ENCODE data around the gene PAFAH1B1.
"Not testable (repeated sequence)": the region's sequence is repeated elsewhere in the genome, so short reads cannot be mapped to it uniquely, and the experiment has no call there.

The PAFAH1B1 gene

DNA sequence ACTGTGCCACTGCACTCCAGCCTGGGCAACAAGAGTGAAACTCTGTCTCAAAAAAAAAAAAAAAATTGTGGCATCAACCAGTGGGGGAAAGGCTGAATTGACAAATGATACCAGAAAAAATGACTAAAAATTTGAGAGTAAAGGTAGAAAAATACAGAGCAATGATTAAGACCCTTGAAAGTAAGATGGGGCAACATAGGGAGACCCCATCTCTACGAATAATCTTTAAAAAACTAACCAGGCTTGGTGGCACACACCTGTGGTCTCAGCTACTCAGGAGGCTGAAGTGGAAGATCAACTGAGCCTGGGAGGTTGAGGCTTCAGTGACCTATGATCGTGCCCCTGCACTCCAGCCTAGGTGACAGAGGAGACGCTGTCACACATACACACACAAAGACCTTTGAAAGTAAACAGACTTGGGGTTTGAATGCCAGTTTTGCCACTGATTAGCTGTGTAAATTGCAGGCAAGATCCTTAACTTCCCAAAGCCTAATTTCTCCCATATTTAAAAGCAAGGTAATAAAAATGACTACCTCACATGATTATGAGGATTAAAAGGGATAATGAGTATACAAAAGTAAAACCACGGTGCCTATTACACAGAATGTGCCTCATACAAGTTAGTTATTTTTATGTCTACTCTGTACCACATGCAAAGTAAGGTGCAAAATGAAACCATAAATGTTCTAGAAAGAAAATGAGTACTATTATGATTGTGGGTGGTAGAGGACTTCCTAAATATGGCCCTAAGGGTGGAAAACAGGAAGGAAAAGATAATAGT lies 21.7 kb upstream of the PAFAH1B1 start:
- Mint-ChIP-seq H3K4me1 (ENCODE audit: low read depth) (peaks cover 2% of the 10 kb centered on the region), H3K27me3 (ENCODE audit: low read depth) (no peaks in the 10 kb centered on the region), H3K27ac (no peak overlapping the region), H3K9me3 (no peaks in the 10 kb centered on the region), H3K36me3 (ENCODE audit: low read depth) (no peaks in the 10 kb centered on the region), H3K4me3 (no peak overlapping the region)
- no peak for DNase-seq (ENCODE audit: low spot score)

DNA sequence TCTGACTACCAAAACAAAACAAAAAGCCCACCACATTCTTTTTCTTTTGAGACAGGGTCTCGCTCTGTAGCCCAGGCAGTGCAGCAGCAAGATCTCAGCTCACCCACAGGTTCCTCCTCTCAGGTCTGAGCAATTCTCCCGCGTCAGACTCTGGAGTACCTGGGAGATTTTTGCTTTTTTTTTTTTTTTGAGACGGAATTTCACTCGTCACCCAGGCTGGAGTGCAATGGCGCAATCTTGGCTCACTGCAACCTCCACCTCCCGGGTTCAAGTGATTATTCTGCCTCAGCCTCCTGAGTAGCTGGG lies 21.2 kb upstream of the PAFAH1B1 start:
- not testable (repeated sequence) for H3K4me1 Mint-ChIP-seq (ENCODE audit: low read depth); H3K9me3 Mint-ChIP-seq; DNase-seq (ENCODE audit: low spot score); H3K27me3 Mint-ChIP-seq (ENCODE audit: low read depth); H3K27ac Mint-ChIP-seq; H3K36me3 Mint-ChIP-seq (ENCODE audit: low read depth); H3K4me3 Mint-ChIP-seq

DNA sequence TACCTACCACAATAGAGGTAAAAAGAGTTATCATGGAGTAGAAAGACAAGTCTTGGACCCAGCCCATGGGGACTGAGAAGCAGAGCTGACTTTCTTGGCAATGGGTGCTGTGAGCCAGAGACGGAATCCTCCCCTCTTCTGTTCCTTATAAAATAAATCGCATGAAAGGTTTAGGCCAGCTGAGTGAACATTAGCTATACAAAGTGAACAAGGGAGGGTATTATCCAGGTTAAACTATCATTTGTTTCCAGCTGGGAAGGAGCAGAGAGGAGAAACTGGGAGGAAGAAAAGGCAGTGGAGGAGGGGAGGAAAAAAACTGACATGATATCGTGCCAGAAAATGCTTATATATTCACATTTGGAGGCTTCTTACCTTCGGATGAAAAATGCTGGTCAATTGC lies 13.3 kb upstream of the PAFAH1B1 start:
- H3K27me3 Mint-ChIP-seq (ENCODE audit: low read depth), result peaks cover 5% of the 10 kb centered on the region
- no peaks in the 10 kb centered on the region for H3K36me3 Mint-ChIP-seq (ENCODE audit: low read depth)
- no peaks in the 10 kb centered on the region for H3K9me3 Mint-ChIP-seq
- no peak for DNase-seq (ENCODE audit: low spot score)
- H3K4me1 Mint-ChIP-seq (ENCODE audit: low read depth), result no peaks in the 10 kb centered on the region
- H3K4me3 Mint-ChIP-seq, result no peak overlapping the region
- H3K27ac Mint-ChIP-seq, result no peak overlapping the region

DNA sequence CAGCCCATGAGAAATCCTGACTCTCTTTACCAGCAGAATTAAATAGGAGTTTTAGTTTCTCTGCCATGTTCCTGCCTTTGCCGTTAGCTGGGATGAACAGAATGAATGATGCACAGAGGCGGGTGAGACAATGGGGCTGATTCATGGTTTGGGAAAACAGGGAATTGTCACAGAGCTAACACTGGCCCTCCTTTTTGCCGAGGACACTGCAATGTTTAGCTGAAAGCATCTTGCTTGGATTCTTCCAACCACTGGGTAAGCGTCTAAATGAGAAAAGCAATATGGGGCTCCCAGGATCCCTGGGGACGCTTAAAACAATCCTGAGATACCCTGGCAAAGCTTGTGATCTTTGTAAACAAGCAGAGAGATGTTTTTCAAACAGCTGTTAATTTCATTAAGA lies 12.8 kb upstream of the PAFAH1B1 start:
- peaks cover 5% of the 10 kb centered on the region for H3K27me3 Mint-ChIP-seq (ENCODE audit: low read depth)
- H3K4me1 Mint-ChIP-seq (ENCODE audit: low read depth), result no peaks in the 10 kb centered on the region
- DNase-seq (ENCODE audit: low spot score), result no peak
- no peak overlapping the region for H3K4me3 Mint-ChIP-seq
- H3K9me3 Mint-ChIP-seq, result no peaks in the 10 kb centered on the region
- H3K27ac Mint-ChIP-seq, result no peak overlapping the region
- no peaks in the 10 kb centered on the region for H3K36me3 Mint-ChIP-seq (ENCODE audit: low read depth)

DNA sequence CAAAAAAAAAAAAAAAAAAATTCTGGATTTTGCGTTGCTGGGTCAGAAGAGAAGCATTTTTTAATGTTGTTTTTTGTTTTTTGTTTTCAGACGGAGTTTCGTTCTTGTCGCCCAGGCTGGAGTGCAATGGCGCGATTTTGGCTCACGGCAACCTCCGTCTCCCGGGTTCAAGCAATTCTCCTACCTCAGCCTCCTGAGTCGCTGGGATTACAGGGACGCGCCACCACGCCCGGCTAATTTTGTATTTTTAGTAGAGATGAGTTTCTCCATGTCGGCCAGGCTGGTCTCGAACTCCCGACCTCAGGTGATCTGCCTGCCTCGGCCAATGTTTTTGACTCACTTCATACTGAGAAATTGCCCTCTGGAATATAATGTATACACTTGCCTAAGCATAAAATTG lies 11.0 kb upstream of the PAFAH1B1 start:
- H3K36me3 Mint-ChIP-seq (ENCODE audit: low read depth), result no peaks in the 10 kb centered on the region
- H3K27me3 Mint-ChIP-seq (ENCODE audit: low read depth), result peaks cover 11% of the 10 kb centered on the region
- H3K9me3 Mint-ChIP-seq, result no peaks in the 10 kb centered on the region
- DNase-seq (ENCODE audit: low spot score), result no peak
- H3K27ac Mint-ChIP-seq, result no peak overlapping the region
- no peaks in the 10 kb centered on the region for H3K4me1 Mint-ChIP-seq (ENCODE audit: low read depth)
- H3K4me3 Mint-ChIP-seq, result no peak overlapping the region

DNA sequence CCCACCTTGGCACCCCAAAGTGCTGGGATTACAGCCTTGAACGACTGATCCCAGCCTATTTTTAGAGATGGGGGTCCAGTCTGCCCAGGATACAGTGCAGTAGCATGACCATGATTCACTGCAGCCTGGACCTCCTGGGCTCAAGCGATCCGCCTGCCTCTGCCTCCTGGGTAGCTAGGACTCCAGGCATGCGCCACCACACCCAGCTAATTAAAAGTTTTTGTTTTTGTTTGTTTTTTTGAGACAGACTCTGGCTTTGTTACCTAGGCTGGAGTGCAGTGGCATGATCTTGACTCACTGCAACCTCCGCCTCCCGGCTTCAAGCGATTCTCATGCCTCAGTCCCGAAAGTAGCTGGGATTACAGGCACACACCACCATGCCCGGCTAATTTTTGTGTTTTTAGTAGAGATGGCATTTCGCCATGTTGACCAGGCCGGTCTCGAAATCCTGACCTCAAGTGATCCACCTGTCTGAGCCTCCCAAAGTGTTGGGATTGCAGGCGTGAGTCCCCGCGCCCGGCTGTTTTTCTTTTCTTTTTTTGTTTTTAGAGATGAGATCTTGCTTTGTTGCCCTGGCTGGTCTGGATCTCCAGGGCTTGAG lies 2.3 kb upstream of the PAFAH1B1 start:
- no peak for DNase-seq (ENCODE audit: low spot score)
- H3K27ac Mint-ChIP-seq, result no peak overlapping the region
- peaks cover 10% of the 10 kb centered on the region for H3K27me3 Mint-ChIP-seq (ENCODE audit: low read depth)
- peaks cover 7% of the 10 kb centered on the region for H3K4me1 Mint-ChIP-seq (ENCODE audit: low read depth)
- H3K9me3 Mint-ChIP-seq, result no peaks in the 10 kb centered on the region
- H3K4me3 Mint-ChIP-seq, result no peak overlapping the region
- peaks cover 7% of the 10 kb centered on the region for H3K36me3 Mint-ChIP-seq (ENCODE audit: low read depth)

DNA sequence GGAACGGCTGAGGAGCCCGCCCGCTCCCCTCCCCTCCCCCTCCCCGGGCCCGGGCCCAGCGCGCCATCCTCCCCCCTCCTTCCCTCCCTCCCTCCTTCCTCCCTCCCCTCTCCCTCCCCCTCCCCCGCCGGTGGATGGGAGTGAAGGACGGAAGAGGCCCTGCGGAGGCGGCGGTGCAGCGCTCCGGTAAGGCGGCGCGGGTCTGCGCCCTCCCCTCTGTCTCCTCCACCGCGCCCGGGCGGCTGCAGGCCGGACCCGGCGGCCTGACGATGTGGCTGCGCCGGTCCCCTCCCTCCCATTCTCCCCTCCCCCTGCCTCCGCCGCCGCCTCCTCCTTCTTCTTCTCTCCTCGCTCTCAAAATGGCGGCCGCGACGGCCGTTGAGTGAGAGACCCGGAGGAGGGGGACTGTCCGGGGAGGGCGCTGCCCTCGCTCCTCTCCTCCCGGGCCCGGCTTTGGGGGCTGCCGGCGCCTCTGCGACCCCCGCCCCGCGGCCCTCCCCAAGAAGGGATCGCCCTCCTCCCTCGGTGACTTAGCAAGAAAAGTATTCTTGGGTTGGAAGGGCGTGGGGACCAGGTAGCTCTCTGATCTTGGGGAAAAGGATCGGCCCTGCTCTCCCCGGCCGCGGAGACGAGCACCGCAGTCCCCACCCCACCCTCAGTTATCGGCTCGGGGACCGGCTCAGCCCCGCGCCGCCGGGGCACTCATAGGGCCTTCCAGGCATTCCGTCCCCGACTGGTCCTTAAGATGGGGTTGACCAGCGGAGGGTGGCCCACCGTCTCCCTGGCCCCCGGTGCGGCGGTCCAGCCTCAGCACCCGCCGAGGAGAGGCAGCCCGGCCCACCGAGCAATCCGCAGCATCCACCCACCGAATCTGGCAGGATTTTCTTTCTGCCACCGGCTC lies 617 bp downstream of the PAFAH1B1 start:
- peaks cover 17% of the 10 kb centered on the region for H3K36me3 Mint-ChIP-seq (ENCODE audit: low read depth)

DNA sequence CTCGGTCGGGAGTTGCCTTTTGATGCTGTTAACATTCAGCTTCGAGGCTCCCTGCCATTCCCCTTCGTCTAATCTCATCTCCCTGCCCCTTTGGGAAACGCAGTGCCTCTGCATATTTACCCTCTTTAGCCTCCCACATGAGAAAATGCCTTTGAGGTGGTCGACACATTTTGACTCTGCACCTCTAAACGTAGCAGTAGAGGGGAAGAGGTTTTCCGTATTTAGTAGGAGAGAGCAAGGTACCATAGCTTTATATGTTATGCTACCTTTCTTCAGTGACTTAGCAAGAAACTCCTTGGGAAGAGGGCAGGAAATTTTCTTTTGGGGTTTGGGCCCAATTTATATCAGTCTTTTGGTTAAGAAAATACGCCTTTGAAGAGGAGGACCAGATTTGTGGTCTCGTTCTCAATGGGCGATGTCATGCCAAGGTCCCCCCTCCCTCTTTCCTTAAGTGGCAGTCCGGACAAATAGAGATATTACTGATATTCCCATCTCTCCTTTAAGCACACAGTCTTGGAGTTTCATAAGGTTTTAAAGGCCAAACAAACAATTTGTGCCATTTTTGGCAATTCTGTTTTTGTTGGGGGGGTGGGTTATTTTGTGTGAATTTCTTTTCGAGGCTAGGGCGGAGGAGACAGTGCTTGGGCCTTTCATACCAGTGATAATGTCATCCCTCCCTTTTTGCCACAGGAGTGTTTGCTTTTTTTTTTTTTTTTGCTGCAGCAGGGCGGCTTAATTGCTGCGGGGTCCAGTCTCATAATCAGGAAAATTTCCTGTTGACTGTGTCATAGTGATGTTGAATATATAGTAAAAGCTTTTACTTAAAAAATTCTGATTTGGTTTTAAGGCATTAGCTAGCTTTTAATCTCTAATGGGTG lies 1.5 kb downstream of the PAFAH1B1 start:
- DNase-seq (ENCODE audit: low spot score), result peak; percentile 6
- peak overlapping the region; percentile 93 for H3K4me3 Mint-ChIP-seq
- H3K27me3 Mint-ChIP-seq (ENCODE audit: low read depth), result no peaks in the 10 kb centered on the region
- H3K36me3 Mint-ChIP-seq (ENCODE audit: low read depth), result peaks cover 21% of the 10 kb centered on the region
- no peaks in the 10 kb centered on the region for H3K9me3 Mint-ChIP-seq
- H3K4me1 Mint-ChIP-seq (ENCODE audit: low read depth), result peaks cover 34% of the 10 kb centered on the region
- H3K27ac Mint-ChIP-seq, result peak overlapping the region; percentile 95

More for the DNA sequence above, 617 bp downstream of the PAFAH1B1 start:
- Mint-ChIP-seq H3K27me3 (ENCODE audit: low read depth) (no peaks in the 10 kb centered on the region), H3K9me3 (no peaks in the 10 kb centered on the region), H3K4me3 (peak overlapping the region; percentile 93), H3K4me1 (ENCODE audit: low read depth) (peaks cover 29% of the 10 kb centered on the region), H3K27ac (peak overlapping the region; percentile 95)
- DNase-seq (ENCODE audit: low spot score), result peak; percentile 74

DNA sequence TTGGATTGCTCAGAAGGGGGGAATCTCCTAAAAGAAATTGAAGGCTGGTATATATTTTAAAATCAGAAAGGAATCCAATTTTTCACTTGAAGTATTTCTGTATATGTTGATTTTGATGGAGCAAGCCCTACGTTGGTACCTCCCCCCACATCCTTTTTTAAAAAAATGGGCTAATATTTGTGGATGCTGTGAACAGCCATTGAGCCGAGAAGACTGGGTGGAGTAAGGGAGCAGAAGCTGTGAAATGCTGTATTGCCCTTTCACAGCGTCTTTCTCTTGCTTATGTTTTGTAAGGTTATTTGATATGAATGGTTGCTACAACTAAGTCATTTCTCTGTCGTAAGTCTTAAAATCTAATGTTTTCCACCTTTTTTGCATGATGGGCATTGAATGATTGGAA lies 2.3 kb downstream of the PAFAH1B1 start:
- Mint-ChIP-seq H3K27ac (no peak overlapping the region), H3K4me1 (ENCODE audit: low read depth) (peaks cover 34% of the 10 kb centered on the region), H3K36me3 (ENCODE audit: low read depth) (peaks cover 21% of the 10 kb centered on the region), H3K27me3 (ENCODE audit: low read depth) (no peaks in the 10 kb centered on the region), H3K4me3 (peak overlapping the region; percentile 93), H3K9me3 (no peaks in the 10 kb centered on the region)
- DNase-seq (ENCODE audit: low spot score), result no peak

DNA sequence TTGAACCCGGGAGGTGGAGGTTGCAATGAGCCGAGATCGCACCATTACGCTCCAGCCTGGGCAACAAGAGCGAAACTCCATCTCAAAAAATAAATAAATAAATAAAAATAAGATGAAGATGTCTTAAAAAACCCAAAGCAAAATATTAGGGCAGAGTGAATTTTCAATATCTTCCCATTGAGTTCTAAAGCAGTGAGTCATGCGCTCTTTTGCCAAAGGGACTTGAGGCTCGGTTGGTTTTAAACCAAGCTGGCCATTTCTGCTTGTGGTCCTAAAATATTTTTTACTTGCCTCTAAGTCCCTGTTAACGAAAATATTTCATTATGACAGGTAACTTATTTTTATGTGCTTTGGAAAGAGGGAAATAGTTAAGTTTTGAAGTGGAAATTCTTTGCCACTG lies 4.7 kb downstream of the PAFAH1B1 start:
- Mint-ChIP-seq H3K9me3 (no peaks in the 10 kb centered on the region), H3K4me1 (ENCODE audit: low read depth) (peaks cover 43% of the 10 kb centered on the region), H3K4me3 (no peak overlapping the region), H3K36me3 (ENCODE audit: low read depth) (peaks cover 25% of the 10 kb centered on the region), H3K27me3 (ENCODE audit: low read depth) (no peaks in the 10 kb centered on the region), H3K27ac (no peak overlapping the region)
- DNase-seq (ENCODE audit: low spot score), result no peak

DNA sequence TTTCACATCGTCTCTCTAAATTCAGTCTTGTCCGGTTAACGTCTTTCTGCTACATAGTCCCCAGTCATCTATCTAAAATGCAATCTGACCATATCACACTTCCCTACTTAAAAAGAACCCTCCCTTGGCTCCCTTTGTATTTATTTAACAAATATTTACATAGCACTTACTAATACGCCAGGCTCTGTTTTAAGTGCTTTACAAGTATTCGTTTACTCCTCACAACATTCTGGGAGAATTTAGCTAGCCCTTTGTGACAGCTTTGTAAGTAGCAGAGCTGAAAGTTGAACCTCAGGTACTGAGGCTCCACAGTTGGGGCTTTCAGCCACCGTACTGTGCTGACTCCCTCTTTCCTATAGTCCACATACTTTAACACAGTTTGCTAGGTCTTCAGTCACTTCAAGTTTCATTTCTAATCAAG lies 9.2 kb downstream of the PAFAH1B1 start:
- H3K4me1 Mint-ChIP-seq (ENCODE audit: low read depth), result peaks cover 37% of the 10 kb centered on the region
- H3K27me3 Mint-ChIP-seq (ENCODE audit: low read depth), result no peaks in the 10 kb centered on the region
- no peaks in the 10 kb centered on the region for H3K9me3 Mint-ChIP-seq
- H3K27ac Mint-ChIP-seq, result peak overlapping the region; percentile 7
- H3K4me3 Mint-ChIP-seq, result no peak overlapping the region
- peaks cover 19% of the 10 kb centered on the region for H3K36me3 Mint-ChIP-seq (ENCODE audit: low read depth)
- no peak for DNase-seq (ENCODE audit: low spot score)

DNA sequence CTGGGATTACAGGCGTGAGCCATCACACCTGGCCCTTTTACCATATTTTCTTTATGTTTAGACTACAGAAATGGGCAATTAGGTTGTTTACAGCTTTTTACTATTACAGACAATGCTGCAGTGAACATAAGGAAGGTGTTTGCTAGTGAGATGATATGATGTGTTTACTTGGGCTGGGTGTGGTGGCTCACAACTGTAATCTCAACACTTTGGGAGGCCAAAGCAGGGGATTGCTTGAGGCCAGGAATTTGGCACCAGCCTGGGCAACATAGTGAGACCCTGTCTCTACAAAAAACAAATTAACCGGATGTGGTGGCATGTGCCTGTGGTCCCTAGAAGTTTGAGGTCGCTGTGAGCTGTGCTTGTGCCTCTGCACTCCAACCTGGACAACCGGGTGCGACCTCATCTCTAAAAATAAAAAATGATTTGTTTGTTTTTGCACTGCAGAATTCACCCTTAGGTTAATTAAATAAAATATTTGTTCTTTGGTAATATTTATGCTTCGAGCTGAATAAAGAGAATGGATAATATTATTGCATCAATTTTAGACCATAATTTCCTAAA lies 15.0 kb downstream of the PAFAH1B1 start:
- peaks cover 10% of the 10 kb centered on the region for H3K36me3 Mint-ChIP-seq (ENCODE audit: low read depth)
- H3K27ac Mint-ChIP-seq, result no peak overlapping the region
- H3K27me3 Mint-ChIP-seq (ENCODE audit: low read depth), result no peaks in the 10 kb centered on the region
- no peak for DNase-seq (ENCODE audit: low spot score)
- H3K4me1 Mint-ChIP-seq (ENCODE audit: low read depth), result peaks cover 16% of the 10 kb centered on the region
- H3K4me3 Mint-ChIP-seq, result no peak overlapping the region
- no peaks in the 10 kb centered on the region for H3K9me3 Mint-ChIP-seq

DNA sequence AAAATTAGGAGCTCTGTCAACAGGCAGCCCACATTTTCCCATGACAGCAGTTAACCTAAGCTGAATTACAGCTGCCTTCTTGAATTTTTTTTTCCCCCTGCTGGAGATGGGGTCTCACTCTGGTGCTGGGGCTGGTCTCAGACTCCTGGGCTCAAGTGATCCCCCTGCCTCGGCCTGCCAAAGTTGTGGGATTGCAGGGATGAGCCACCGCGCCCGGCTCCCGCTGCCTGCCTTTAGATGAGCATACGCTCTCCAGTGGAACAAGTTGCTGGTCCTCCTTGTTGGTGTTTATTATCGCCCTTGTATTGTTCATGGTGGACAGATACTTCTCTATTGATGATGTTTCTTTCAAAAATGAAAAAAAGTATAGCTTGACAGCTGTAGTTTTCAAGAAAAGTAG lies 15.6 kb downstream of the PAFAH1B1 start:
- Mint-ChIP-seq H3K4me1 (ENCODE audit: low read depth) (peaks cover 16% of the 10 kb centered on the region), H3K4me3 (no peak overlapping the region), H3K36me3 (ENCODE audit: low read depth) (peaks cover 12% of the 10 kb centered on the region), H3K9me3 (no peaks in the 10 kb centered on the region), H3K27ac (no peak overlapping the region), H3K27me3 (ENCODE audit: low read depth) (no peaks in the 10 kb centered on the region)
- DNase-seq (ENCODE audit: low spot score), result no peak
